ENCODE data around the gene TAS2R46.
"Not testable (repeated sequence)": the region's sequence is repeated elsewhere in the genome, so short reads cannot be mapped to it uniquely, and the experiment has no call there.

TAS2R46 gene

GRCh38 chr12:11055306-11055705 lies 6.8 kb downstream of the TAS2R46 start:
- Mint-ChIP-seq H3K27me3 (ENCODE audit: low read depth, poor library complexity) (peaks cover 3% of the 10 kb centered on the region), H3K27ac (no peak overlapping the region), H3K9me3 (peaks cover 39% of the 10 kb centered on the region), H3K4me1 (no peaks in the 10 kb centered on the region), H3K4me3 (no peak overlapping the region), H3K36me3 (ENCODE audit: low read depth) (peaks cover 63% of the 10 kb centered on the region)
- TF ChIP-seq, protein P1, sequence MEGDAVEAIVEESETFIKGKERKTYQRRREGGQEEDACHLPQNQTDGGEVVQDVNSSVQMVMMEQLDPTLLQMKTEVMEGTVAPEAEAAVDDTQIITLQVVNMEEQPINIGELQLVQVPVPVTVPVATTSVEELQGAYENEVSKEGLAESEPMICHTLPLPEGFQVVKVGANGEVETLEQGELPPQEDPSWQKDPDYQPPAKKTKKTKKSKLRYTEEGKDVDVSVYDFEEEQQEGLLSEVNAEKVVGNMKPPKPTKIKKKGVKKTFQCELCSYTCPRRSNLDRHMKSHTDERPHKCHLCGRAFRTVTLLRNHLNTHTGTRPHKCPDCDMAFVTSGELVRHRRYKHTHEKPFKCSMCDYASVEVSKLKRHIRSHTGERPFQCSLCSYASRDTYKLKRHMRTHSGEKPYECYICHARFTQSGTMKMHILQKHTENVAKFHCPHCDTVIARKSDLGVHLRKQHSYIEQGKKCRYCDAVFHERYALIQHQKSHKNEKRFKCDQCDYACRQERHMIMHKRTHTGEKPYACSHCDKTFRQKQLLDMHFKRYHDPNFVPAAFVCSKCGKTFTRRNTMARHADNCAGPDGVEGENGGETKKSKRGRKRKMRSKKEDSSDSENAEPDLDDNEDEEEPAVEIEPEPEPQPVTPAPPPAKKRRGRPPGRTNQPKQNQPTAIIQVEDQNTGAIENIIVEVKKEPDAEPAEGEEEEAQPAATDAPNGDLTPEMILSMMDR (IDR thresholded peaks at IDR 0.05) = no peak
- DNase-seq = no peak

GRCh38 chr12:11049806-11050531 lies 12.1 kb downstream of the TAS2R46 start:
- not testable (repeated sequence) for H3K4me3 Mint-ChIP-seq; DNase-seq; H3K4me1 Mint-ChIP-seq; H3K27ac Mint-ChIP-seq; H3K27me3 Mint-ChIP-seq (ENCODE audit: low read depth, poor library complexity)
- Mint-ChIP-seq H3K9me3 (peaks cover 47% of the 10 kb centered on the region), H3K36me3 (ENCODE audit: low read depth) (peaks cover 90% of the 10 kb centered on the region)

DNA sequence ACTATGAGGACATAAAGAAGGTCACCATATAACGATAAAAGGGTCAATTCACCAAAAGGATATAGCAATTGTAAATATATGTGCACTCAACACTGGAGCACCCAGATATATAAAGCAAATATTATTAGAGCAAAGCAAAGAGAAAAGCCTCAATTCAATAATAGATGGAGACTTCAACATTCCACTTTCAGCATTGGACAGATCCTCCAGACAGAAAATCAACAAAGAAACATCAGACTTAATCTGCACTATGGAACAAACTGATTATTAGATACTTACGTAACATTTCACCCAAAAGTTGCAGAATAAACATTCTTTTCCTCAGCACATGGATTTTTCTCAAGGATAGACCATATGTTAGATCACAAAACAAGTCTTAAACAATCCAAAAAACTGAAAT lies 20.7 kb downstream of the TAS2R46 start:
- H3K27ac Mint-ChIP-seq; H3K4me3 Mint-ChIP-seq; DNase-seq; H3K27me3 Mint-ChIP-seq (ENCODE audit: low read depth, poor library complexity); H3K4me1 Mint-ChIP-seq: not testable (repeated sequence)
- peaks cover 19% of the 10 kb centered on the region for H3K9me3 Mint-ChIP-seq
- H3K36me3 Mint-ChIP-seq (ENCODE audit: low read depth) = peaks cover 94% of the 10 kb centered on the region

- TF ChIP-seq, protein P1 (IDR thresholded peaks at IDR 0.05) = no peak
- peaks cover 19% of the 10 kb centered on the region for H3K9me3 Mint-ChIP-seq
- peaks cover 94% of the 10 kb centered on the region for H3K36me3 Mint-ChIP-seq (ENCODE audit: low read depth)
Observed at GRCh38 chr12:11040162-11040561, 21.9 kb downstream of the TAS2R46 start.

DNA sequence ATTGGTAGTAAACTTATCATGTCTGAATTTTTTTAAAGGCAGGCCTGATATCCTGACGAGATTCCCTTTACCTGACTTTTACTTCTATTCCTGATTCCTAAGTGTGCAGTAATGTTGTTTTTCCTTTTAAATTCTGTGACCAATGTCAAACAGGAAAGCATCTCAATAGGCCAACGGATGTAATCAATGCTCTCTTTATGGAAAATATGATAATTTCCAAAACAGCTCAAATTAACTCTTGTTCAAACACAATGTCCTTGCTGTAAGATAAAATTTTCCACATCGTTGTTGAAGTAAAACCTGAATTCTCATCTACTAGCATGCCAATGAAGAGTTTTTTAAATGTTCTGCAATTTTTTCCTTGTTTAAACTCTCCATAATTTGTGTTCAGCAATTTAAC lies 22.9 kb downstream of the TAS2R46 start:
- H3K9me3 Mint-ChIP-seq = peaks cover 16% of the 10 kb centered on the region
- peaks cover 87% of the 10 kb centered on the region for H3K36me3 Mint-ChIP-seq (ENCODE audit: low read depth)

More at GRCh38 chr12:11040162-11040561, 21.9 kb downstream of the TAS2R46 start:
- H3K27ac Mint-ChIP-seq = peak overlapping the region; percentile 48
- DNase-seq = no peak
- no peaks in the 10 kb centered on the region for H3K27me3 Mint-ChIP-seq (ENCODE audit: low read depth, poor library complexity)
- H3K4me3 Mint-ChIP-seq = no peak overlapping the region
- H3K4me1 Mint-ChIP-seq = no peaks in the 10 kb centered on the region

GRCh38 chr12:11033959-11034358 lies 28.1 kb downstream of the TAS2R46 start:
- not testable (repeated sequence) for H3K27me3 Mint-ChIP-seq (ENCODE audit: low read depth, poor library complexity); H3K4me1 Mint-ChIP-seq; H3K4me3 Mint-ChIP-seq; H3K27ac Mint-ChIP-seq; DNase-seq; H3K9me3 Mint-ChIP-seq
- peaks cover 70% of the 10 kb centered on the region for H3K36me3 Mint-ChIP-seq (ENCODE audit: low read depth)

More for the DNA sequence above, 22.9 kb downstream of the TAS2R46 start:
- no peak overlapping the region for H3K4me3 Mint-ChIP-seq
- no peaks in the 10 kb centered on the region for H3K4me1 Mint-ChIP-seq
- no peak overlapping the region for H3K27ac Mint-ChIP-seq
- no peak for DNase-seq
- H3K27me3 Mint-ChIP-seq (ENCODE audit: low read depth, poor library complexity) = no peaks in the 10 kb centered on the region
- TF ChIP-seq, protein P1 (IDR thresholded peaks at IDR 0.05) = no peak

DNA sequence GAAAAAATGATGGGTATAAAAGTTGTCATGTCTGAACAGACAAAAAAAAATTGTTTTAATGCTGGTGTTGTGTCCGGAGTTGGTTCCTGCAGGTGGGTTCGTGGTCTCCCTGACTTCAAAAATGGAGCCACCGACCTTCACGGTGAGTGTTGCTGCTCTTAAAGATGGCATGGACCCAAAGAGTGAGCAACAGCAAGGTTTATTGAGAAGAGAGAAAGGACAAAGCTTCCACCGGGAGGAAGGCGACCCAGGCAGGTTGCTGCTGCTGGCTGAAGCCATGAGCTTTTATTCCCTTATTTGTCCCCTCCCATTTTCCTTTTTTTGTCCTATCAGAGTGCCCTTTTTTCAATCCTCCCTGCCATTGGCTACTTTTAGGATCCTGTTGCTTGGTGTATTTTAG lies 30.8 kb downstream of the TAS2R46 start, which contains the start of gene TAS2R31:
Gene TAS2R31, minus strand, starts transcription at position 101 of the 400 bp plus-strand sequence. Its CDS starts 72 bp downstream, at position 29.
- H3K36me3 Mint-ChIP-seq (ENCODE audit: low read depth) = peaks cover 68% of the 10 kb centered on the region
- H3K27me3 Mint-ChIP-seq (ENCODE audit: low read depth, poor library complexity) = no peaks in the 10 kb centered on the region
- TF ChIP-seq, protein P1 (IDR thresholded peaks at IDR 0.05) = no peak
- H3K4me3 Mint-ChIP-seq = no peak within 1 kb of the TSS
- no peaks in the 10 kb centered on the region for H3K9me3 Mint-ChIP-seq
- DNase-seq = no peak
- no peaks in the 10 kb centered on the region for H3K4me1 Mint-ChIP-seq
- peak within 1 kb of the TSS; percentile 28 for H3K27ac Mint-ChIP-seq
